ENCODE data around the gene KRT4. TPM values are rescaled to one million over a fixed set of nuclear protein-coding genes. Genes with fewer than 3 reads are reported as not detected.

The KRT4 gene
- total RNA-seq, result not detected in 2 replicates

GRCh38 chr12:52813885-52814709 is at the start of gene KRT4:
Gene KRT4 (minus strand): TSS chr12:52814116. CDS start chr12:52814058, 58 bp downstream.

GRCh38 chr12:52848661-52849255 is 34.8 kb upstream of the KRT4 start, which contains the start of gene KRT78:
Gene KRT78 (minus strand): TSS chr12:52848994. CDS start chr12:52848930, 64 bp downstream.

DNA sequence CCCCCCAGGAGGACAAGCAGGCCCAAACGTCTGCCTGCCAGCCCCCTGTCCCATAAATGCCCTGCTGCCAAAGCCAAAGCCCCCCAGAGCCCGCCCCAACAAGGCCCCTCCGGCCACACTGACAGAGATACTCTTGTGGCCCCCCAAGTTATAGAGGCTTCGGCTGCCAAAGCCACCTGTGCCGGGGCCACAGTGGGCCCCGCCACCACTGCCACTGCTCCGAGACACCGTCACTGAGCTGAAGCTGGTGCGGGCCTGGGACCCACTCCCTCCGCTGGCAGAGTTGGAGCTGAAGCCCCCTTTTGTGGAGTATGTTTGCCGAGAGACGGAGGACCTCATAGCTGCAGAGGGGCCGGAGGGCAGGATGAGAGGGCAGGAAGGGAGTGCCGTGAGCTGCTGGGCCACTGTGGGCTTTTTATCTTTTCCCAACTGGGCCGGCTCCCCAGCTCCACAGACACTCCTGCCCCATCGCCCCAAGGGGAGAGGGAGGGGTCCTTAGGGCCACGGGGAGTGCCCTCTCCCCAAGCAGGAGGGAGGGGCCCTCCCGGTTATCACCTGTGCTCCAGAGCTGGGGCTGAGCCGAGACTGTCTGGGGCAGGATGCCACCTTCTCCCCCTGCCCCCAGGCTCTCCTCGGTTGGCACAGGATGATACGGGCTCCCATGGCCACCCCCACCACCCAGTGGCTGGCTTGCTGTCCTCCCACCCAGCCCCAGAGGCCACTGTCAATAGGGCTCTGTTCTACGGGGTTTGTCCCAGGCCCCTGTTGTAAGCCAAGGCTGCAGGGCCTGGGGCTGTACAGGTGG is 20.2 kb upstream of the KRT4 start, which contains the start of gene KRT79:
Gene KRT79, minus strand, starts transcription at position 390 of the 805 bp plus-strand sequence. Its CDS starts 51 bp downstream, at position 339.

GRCh38 chr12:52795694-52796428 is 18.1 kb downstream of the KRT4 start, which contains the start of gene KRT3:
Gene KRT3 (minus strand): TSS chr12:52796117. CDS start chr12:52796042, 75 bp downstream.

DNA sequence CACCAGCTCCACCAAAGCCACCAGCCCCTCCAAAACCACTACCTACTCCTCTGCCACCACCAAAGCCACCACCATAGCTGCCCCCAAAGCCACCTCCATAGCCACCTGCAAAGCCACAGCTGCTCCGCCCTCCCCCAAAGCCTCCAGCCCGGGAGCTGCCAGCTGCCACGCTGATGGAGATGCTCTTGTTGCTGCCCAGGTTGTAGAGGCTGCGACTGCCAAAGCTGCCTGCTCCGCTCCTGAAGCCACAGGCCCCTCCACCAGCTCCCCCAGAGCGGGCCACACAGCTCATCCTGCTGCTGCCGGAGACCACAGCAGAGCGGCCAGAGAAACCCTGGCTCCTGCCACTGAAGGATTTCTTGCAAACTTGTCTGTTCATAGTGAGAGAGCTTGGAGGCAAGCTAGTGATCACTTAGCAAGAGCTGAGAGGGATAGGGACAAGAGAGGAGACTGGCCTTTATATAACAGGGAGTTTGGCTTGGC is 37.0 kb downstream of the KRT4 start, which contains the start of gene KRT76:
Gene KRT76, minus strand, starts transcription at position 433 of the 483 bp plus-strand sequence. Its CDS starts 54 bp downstream, at position 379.

Other genes with a start within 250 kb of the KRT4 start
- not detected in 2 replicates for gene KRT74, start 240.3 kb downstream of the KRT4 start, total RNA-seq
- gene KRT72, start 212.7 kb downstream of the KRT4 start, total RNA-seq, result not detected in 2 replicates
- not detected in 2 replicates for gene KRT73, start 195.6 kb downstream of the KRT4 start, total RNA-seq
- not detected in 2 replicates for gene KRT2, start 161.9 kb downstream of the KRT4 start, total RNA-seq
- gene KRT1, start 133.7 kb downstream of the KRT4 start, total RNA-seq, result not detected in 2 replicates
- not detected in 2 replicates for gene KRT77, start 110.6 kb downstream of the KRT4 start, total RNA-seq
- gene KRT76, start 36.8 kb downstream of the KRT4 start, total RNA-seq, result not detected in 2 replicates
- gene KRT3, start 18.0 kb downstream of the KRT4 start, total RNA-seq, result not detected in 2 replicates
- not detected in 2 replicates for gene KRT79, start 20.2 kb upstream of the KRT4 start, total RNA-seq
- gene KRT78, start 34.9 kb upstream of the KRT4 start, total RNA-seq, result not detected in 2 replicates
- gene KRT8, start 91.0 kb upstream of the KRT4 start, total RNA-seq, result 9.6 and 10.3 TPM in 2 replicates
- gene KRT18, start 135.0 kb upstream of the KRT4 start, total RNA-seq, result 34.2 and 38.4 TPM in 2 replicates
- gene EIF4B, start 192.3 kb upstream of the KRT4 start, total RNA-seq, result 513 and 617 TPM in 2 replicates
- gene TNS2, start 235.9 kb upstream of the KRT4 start, total RNA-seq, result 92.5 and 97.3 TPM in 2 replicates